ENCODE measurements around the gene BFSP2. TPM values are rescaled to one million over a fixed set of nuclear protein-coding genes. Genes with fewer than 3 reads are reported as not detected.

BFSP2 gene, protein sequence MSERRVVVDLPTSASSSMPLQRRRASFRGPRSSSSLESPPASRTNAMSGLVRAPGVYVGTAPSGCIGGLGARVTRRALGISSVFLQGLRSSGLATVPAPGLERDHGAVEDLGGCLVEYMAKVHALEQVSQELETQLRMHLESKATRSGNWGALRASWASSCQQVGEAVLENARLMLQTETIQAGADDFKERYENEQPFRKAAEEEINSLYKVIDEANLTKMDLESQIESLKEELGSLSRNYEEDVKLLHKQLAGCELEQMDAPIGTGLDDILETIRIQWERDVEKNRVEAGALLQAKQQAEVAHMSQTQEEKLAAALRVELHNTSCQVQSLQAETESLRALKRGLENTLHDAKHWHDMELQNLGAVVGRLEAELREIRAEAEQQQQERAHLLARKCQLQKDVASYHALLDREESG
- 1 to 10 TPM in 1 of 4 donors, not detected in 3; 2.6 TPM for total RNA-seq

DNA sequence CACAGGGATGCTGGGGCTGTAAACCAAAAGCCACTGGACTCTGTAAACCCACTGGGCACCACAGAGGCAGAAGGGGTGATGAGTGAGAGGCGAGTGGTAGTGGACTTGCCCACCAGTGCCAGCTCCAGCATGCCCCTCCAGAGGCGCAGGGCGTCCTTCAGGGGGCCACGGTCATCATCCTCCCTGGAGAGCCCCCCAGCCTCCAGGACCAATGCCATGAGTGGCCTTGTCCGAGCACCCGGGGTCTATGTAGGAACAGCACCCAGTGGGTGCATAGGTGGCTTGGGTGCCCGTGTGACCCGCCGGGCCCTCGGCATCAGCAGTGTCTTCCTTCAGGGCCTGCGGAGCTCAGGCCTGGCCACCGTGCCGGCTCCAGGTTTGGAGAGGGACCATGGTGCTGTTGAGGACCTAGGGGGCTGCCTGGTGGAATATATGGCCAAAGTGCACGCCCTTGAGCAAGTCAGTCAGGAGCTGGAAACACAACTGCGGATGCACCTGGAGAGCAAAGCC, at the start of gene BFSP2:
BFSP2 (plus strand) TSS at position 51 of the 510 bp plus-strand sequence; CDS start at position 79, 28 bp downstream.
- DNase-seq (ENCODE audit: low spot score in 2 of 2): no peak
- WGBS, 2 donors: 93 to 99% methylated on average over 7 to 10 of the region's 15 CpGs
- TF ChIP-seq POLR2A (IDR thresholded peaks at IDR 0.05): no peak
- TF ChIP-seq EP300 (IDR thresholded peaks at IDR 0.05): no peak
- no peak for TF ChIP-seq CTCF (IDR thresholded peaks at IDR 0.05)

DNA sequence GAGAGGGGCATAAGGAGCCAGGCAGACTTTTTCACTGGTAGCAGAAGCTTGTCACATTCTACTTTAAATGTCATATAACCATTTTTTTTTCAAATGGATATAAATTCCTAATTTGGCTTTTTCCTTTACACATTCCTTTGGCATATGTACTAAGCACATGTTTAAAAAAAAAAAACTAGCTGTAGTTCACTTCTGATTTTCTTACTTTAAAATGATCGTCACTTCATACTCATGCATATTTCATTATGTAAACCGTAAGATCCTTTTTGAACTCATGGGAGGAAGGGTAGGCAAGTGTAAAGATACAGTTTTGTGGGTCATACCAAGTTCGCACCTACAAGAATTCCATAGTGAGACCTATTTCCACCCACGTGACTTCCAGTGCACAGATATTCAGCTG, 45.1 kb upstream of the BFSP2 start:
- no peaks in the 10 kb centered on the region for H3K36me3 ChIP-seq
- peaks cover 0 to 11% (median 0%) of the 10 kb centered on the region in 4 donors for H3K9me3 ChIP-seq
- no peaks in the 10 kb centered on the region for H3K27me3 ChIP-seq
- no peaks in the 10 kb centered on the region for H3K4me1 ChIP-seq
- H3K4me3 ChIP-seq: no peak overlapping the region
- H3K27ac ChIP-seq: no peak overlapping the region
- TF ChIP-seq POLR2A (IDR thresholded peaks at IDR 0.05) (no peak), EP300 (IDR thresholded peaks at IDR 0.05) (no peak), CTCF (IDR thresholded peaks at IDR 0.05) (no peak)
- DNase-seq (ENCODE audit: low spot score in 2 of 2): no peak
- WGBS, 2 donors: 63 to 70% methylated on average over 4 of the region's 4 CpGs

More for the DNA sequence above, at the start of gene BFSP2:
- H3K27ac ChIP-seq: no peak within 1 kb of the TSS
- H3K4me1 ChIP-seq: no peaks in the 10 kb centered on the region
- H3K9me3 ChIP-seq: no peaks in the 10 kb centered on the region
- H3K27me3 ChIP-seq: no peaks in the 10 kb centered on the region
- H3K36me3 ChIP-seq: no peaks in the 10 kb centered on the region
- no peak within 1 kb of the TSS for H3K4me3 ChIP-seq

- Histone ChIP-seq H3K4me1 (no peaks in the 10 kb centered on the region), H3K36me3 (no peaks in the 10 kb centered on the region), H3K4me3 (no peak overlapping the region), H3K9me3 (peaks cover 0 to 11% (median 0%) of the 10 kb centered on the region in 4 donors), H3K27ac (no peak overlapping the region), H3K27me3 (no peaks in the 10 kb centered on the region)
- no peak for DNase-seq (ENCODE audit: low spot score in 2 of 2)
- no peak for TF ChIP-seq POLR2A (IDR thresholded peaks at IDR 0.05)
- TF ChIP-seq EP300 (IDR thresholded peaks at IDR 0.05): no peak
- TF ChIP-seq CTCF (IDR thresholded peaks at IDR 0.05): no peak
- WGBS, 2 donors: 76 to 88% methylated on average over 2 of the region's 2 CpGs
Observed at GRCh38 chr3:133360476-133360875, 39.4 kb upstream of the BFSP2 start.

DNA sequence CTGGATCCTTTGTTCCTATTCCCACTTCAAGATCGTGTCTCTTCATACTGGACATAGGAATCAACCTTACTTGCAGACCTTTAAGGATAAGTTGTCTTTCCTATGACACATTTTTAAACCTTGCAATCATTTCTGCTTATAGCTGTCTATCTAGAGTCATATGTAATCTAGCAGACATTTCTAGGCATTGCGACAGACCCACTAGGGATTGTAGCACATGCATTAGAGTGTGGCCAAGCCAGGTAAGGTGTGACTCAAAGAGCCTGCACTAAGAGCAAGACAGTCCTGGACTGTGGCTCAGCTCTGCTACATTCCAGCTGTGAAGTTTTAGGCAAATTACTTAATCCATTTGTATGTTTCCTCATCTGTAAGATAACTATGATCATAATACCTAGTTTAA, 38.8 kb upstream of the BFSP2 start:
- H3K9me3 ChIP-seq: peaks cover 0 to 11% (median 0%) of the 10 kb centered on the region in 4 donors
- H3K27me3 ChIP-seq: no peaks in the 10 kb centered on the region
- 90 to 92% methylated on average over 2 of the region's 2 CpGs for WGBS, 2 donors
- no peak overlapping the region for H3K27ac ChIP-seq
- H3K4me1 ChIP-seq: no peaks in the 10 kb centered on the region
- no peak overlapping the region for H3K4me3 ChIP-seq
- DNase-seq (ENCODE audit: low spot score in 2 of 2): no peak
- TF ChIP-seq POLR2A (IDR thresholded peaks at IDR 0.05) (no peak), CTCF (IDR thresholded peaks at IDR 0.05) (no peak), EP300 (IDR thresholded peaks at IDR 0.05) (no peak)
- no peaks in the 10 kb centered on the region for H3K36me3 ChIP-seq

DNA sequence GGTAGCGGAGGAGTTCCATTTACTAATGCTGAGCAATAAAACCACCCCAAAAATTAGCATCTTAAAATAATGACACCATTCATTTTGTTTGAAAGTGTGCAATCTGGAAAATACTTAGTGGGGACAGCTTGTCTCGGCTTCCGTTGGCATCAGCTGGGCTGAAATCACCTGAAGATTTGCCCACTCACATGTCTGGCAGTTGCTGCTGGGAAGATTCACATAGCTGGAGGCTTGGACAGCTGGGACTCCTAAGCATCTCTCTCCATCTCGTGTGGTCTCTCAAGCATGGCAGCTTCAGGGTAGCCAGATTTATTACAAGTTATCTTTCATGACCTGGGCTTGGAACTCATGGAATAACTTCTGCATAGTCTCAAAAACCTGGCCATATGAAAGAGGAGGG, 38.4 kb upstream of the BFSP2 start:
- 72 to 84% methylated on average over 4 of the region's 4 CpGs for WGBS, 2 donors

More for the DNA sequence above, 38.4 kb upstream of the BFSP2 start:
- TF ChIP-seq CTCF (IDR thresholded peaks at IDR 0.05): no peak
- no peak for TF ChIP-seq POLR2A (IDR thresholded peaks at IDR 0.05)
- no peak for TF ChIP-seq EP300 (IDR thresholded peaks at IDR 0.05)
- no peak overlapping the region for H3K4me3 ChIP-seq
- no peaks in the 10 kb centered on the region for H3K4me1 ChIP-seq
- no peak overlapping the region for H3K27ac ChIP-seq
- no peaks in the 10 kb centered on the region for H3K27me3 ChIP-seq
- H3K36me3 ChIP-seq: no peaks in the 10 kb centered on the region
- no peak for DNase-seq (ENCODE audit: low spot score in 2 of 2)
- H3K9me3 ChIP-seq: peaks cover 0 to 8% (median 0%) of the 10 kb centered on the region in 4 donors

Data from tibial nerve (tissue), 4 donors.